ENCODE measurements around the gene ARHGEF7. TPM values are rescaled to one million over a fixed set of nuclear protein-coding genes. Genes with fewer than 3 reads are reported as not detected.

The ARHGEF7 gene
- total RNA-seq, 3 donors from 2014 or later (not counting 1 experiment from before 2014, with no cell fraction given) = 99.9 to 135 (median 105) TPM

GRCh38 chr13:111313911-111314425, 198.9 kb downstream of the ARHGEF7 start:
- peaks cover 8% of the 10 kb centered on the region for H3K9me3 ChIP-seq (ENCODE audit: control insufficient read depth, insufficient read depth, low read length)
- H3K4me1 Mint-ChIP-seq = peaks cover 18 to 20% of the 10 kb centered on the region in 2 donors
- no peak overlapping the region for H3K4me3 ChIP-seq (ENCODE audit: low read length)
- H3K9me3 Mint-ChIP-seq = peaks cover 0 to 2% of the 10 kb centered on the region in 2 donors
- no peak for DNase-seq
- no peaks in the 10 kb centered on the region for H3K27me3 Mint-ChIP-seq (ENCODE audit: low read depth in 2 of 2)
- no peaks in the 10 kb centered on the region for H3K36me3 Mint-ChIP-seq
- H3K27ac ChIP-seq (ENCODE audit: low read length) = no peak overlapping the region
- no peak for ATAC-seq
- H3K27ac Mint-ChIP-seq = no peak overlapping the region
- H3K4me3 Mint-ChIP-seq = no peak overlapping the region
- WGBS (ENCODE audit: insufficient coverage) = 89% methylated on average over 14 of the region's 14 CpGs
- intact Hi-C loops (cut with micrococcal nuclease) = no loop called here
- no peaks in the 10 kb centered on the region for H3K36me3 ChIP-seq (ENCODE audit: control insufficient read depth, insufficient read depth, low read length)
- no peak for TF ChIP-seq CTCF (IDR thresholded peaks at IDR 0.05)
- no peaks in the 10 kb centered on the region for H3K27me3 ChIP-seq (ENCODE audit: control insufficient read depth, insufficient read depth, low read length)
- H3K4me1 ChIP-seq (ENCODE audit: control insufficient read depth, insufficient read depth, low read length) = no peaks in the 10 kb centered on the region

- no peaks in the 10 kb centered on the region for H3K27me3 ChIP-seq (ENCODE audit: control insufficient read depth, insufficient read depth, low read length)
- H3K4me3 Mint-ChIP-seq = no peak overlapping the region
- peaks cover 0 to 2% of the 10 kb centered on the region in 2 donors for H3K9me3 Mint-ChIP-seq
- H3K4me1 ChIP-seq (ENCODE audit: control insufficient read depth, insufficient read depth, low read length) = no peaks in the 10 kb centered on the region
- intact Hi-C loops (cut with micrococcal nuclease) = no loop called here
- no peak for ATAC-seq
- H3K27ac Mint-ChIP-seq = no peak overlapping the region
- no peaks in the 10 kb centered on the region for H3K36me3 ChIP-seq (ENCODE audit: control insufficient read depth, insufficient read depth, low read length)
- DNase-seq = no peak
- H3K27ac ChIP-seq (ENCODE audit: low read length) = no peak overlapping the region
- no peak for TF ChIP-seq CTCF (IDR thresholded peaks at IDR 0.05)
- H3K4me1 Mint-ChIP-seq = peaks cover 15 to 16% of the 10 kb centered on the region in 2 donors
- H3K27me3 Mint-ChIP-seq (ENCODE audit: low read depth in 2 of 2) = no peaks in the 10 kb centered on the region
- no peak overlapping the region for H3K4me3 ChIP-seq (ENCODE audit: low read length)
- peaks cover 8% of the 10 kb centered on the region for H3K9me3 ChIP-seq (ENCODE audit: control insufficient read depth, insufficient read depth, low read length)
- no peaks in the 10 kb centered on the region for H3K36me3 Mint-ChIP-seq
- WGBS (ENCODE audit: insufficient coverage) = 72% methylated on average over 6 of the region's 6 CpGs
Measured at GRCh38 chr13:111314852-111315251, 199.7 kb downstream of the ARHGEF7 start.

GRCh38 chr13:111315347-111315995, 200.4 kb downstream of the ARHGEF7 start:
- Mint-ChIP-seq H3K9me3 (peaks cover 0 to under 1% of the 10 kb centered on the region in 2 donors), H3K36me3 (no peaks in the 10 kb centered on the region), H3K4me1 (peaks cover 9 to 10% of the 10 kb centered on the region in 2 donors), H3K4me3 (no peak overlapping the region), H3K27me3 (ENCODE audit: low read depth in 2 of 2) (no peaks in the 10 kb centered on the region), H3K27ac (no peak overlapping the region)
- Histone ChIP-seq H3K36me3 (ENCODE audit: control insufficient read depth, insufficient read depth, low read length) (no peaks in the 10 kb centered on the region), H3K4me1 (ENCODE audit: control insufficient read depth, insufficient read depth, low read length) (no peaks in the 10 kb centered on the region), H3K27ac (ENCODE audit: low read length) (no peak overlapping the region), H3K27me3 (ENCODE audit: control insufficient read depth, insufficient read depth, low read length) (no peaks in the 10 kb centered on the region), H3K4me3 (ENCODE audit: low read length) (no peak overlapping the region), H3K9me3 (ENCODE audit: control insufficient read depth, insufficient read depth, low read length) (peaks cover 8% of the 10 kb centered on the region)
- ATAC-seq = no peak
- TF ChIP-seq CTCF (IDR thresholded peaks at IDR 0.05) = no peak
- WGBS (ENCODE audit: insufficient coverage) = 96% methylated on average over 15 of the region's 15 CpGs
- DNase-seq = no peak
- intact Hi-C loops (cut with micrococcal nuclease) = no loop called here

Measured in natural killer cell (primary cell).